Activated naive CD8-positive, alpha-beta T cell treated with anti-CD3 and anti-CD28 coated beads, Interleukin-2, amount 10 ng/mL, durations not matched to agents 7 days and 5 days (primary cell): Measurements from ENCODE around the gene KIF22. TPM values are rescaled to one million over a fixed set of nuclear protein-coding genes. Genes with fewer than 3 reads are reported as not detected.

Experiments used
- ATAC-seq: fragments of 150-1000 bp; cut with Tn5 transposase; one replicate; pipeline ENCODE4 v1.10.0; 2021; ENCODE audit warnings: low read depth, moderate library complexity
- POLR2A ChIA-PET: fragments of 350-600 bp; sonication (Branson Sonifier 250); formaldehyde crosslinking; loops from one replicate; lab custom pipeline; 2021; ENCODE audit warnings: antibody characterized with exemption; lab: Charles Lee
- DNase-seq: peaks from one replicate; pipeline ENCODE4 v3.0.0; 2021
- H3K27ac Mint-ChIP-seq: one replicate; pipeline ENCODE4 v1.8.0; 2022; ENCODE audit warnings: mild to moderate bottlenecking, mixed read lengths
- H3K27me3 Mint-ChIP-seq: one replicate; pipeline ENCODE4 v1.8.0; 2022; ENCODE audit warnings: mild to moderate bottlenecking, moderate library complexity, mixed read lengths
- H3K36me3 Mint-ChIP-seq: one replicate; pipeline ENCODE4 v1.8.0; 2021; ENCODE audit warnings: mild to moderate bottlenecking, mixed read lengths
- H3K4me1 Mint-ChIP-seq: one replicate; pipeline ENCODE4 v1.8.0; 2021; ENCODE audit warnings: mixed read lengths
- H3K4me3 Mint-ChIP-seq: one replicate; pipeline ENCODE4 v1.8.0; 2022; ENCODE audit warnings: mild to moderate bottlenecking, moderate library complexity, mixed read lengths
- H3K9me3 Mint-ChIP-seq: one replicate; pipeline ENCODE4 v1.8.0; 2021; ENCODE audit warnings: mixed read lengths
- total RNA-seq, 2 experiments: library from RNA; stranded (reverse); gene quantifications; one replicate each; pipeline ENCODE4 v1.2.3, GENCODE V29; 2021

KIF22 gene
- total RNA-seq, 2 experiments from 2014 or later = 191 to 199 TPM

GRCh38 chr16:29844575-29845331 is 54.2 kb downstream of the KIF22 start:
- POLR2A ChIA-PET = no interaction called here
- Mint-ChIP-seq H3K36me3 (peaks cover 13% of the 10 kb centered on the region), H3K27me3 (no peaks in the 10 kb centered on the region), H3K9me3 (no peaks in the 10 kb centered on the region), H3K27ac (peak overlapping the region; percentile 15), H3K4me3 (no peak overlapping the region), H3K4me1 (peaks cover 4% of the 10 kb centered on the region)
- DNase-seq = no peak
- ATAC-seq = no peak

GRCh38 chr16:29845656-29846055 is 55.1 kb downstream of the KIF22 start:
- ATAC-seq = no peak
- Mint-ChIP-seq H3K9me3 (no peaks in the 10 kb centered on the region), H3K4me3 (no peak overlapping the region), H3K27ac (no peak overlapping the region), H3K36me3 (peaks cover 19% of the 10 kb centered on the region), H3K4me1 (peaks cover 4% of the 10 kb centered on the region), H3K27me3 (no peaks in the 10 kb centered on the region)
- DNase-seq = no peak
- POLR2A ChIA-PET = interaction anchor here (1.2 kb wide), 1 partner anchor 36 kb away, joined by 3 read pairs; no protein-coding TSS in a partner anchor

- H3K4me1 Mint-ChIP-seq = peaks cover 4% of the 10 kb centered on the region
- H3K27me3 Mint-ChIP-seq = no peaks in the 10 kb centered on the region
- H3K36me3 Mint-ChIP-seq = peaks cover 17% of the 10 kb centered on the region
- DNase-seq (peak; percentile 89), ATAC-seq (peak; percentile 92)
- H3K4me3 Mint-ChIP-seq = no peak overlapping the region
- POLR2A ChIA-PET = interaction anchor here (0.7 to 2.5 kb wide), 13 partner anchors 21 to 157 kb away, joined by 3 to 25 read pairs (median 5); partner anchors contain the start of genes KIF22, MVP and PAGR1
- H3K27ac Mint-ChIP-seq = no peak overlapping the region
- H3K9me3 Mint-ChIP-seq = no peaks in the 10 kb centered on the region
Measured at GRCh38 chr16:29848420-29849297, 58.1 kb downstream of the KIF22 start.

- Mint-ChIP-seq H3K4me1 (peaks cover 4% of the 10 kb centered on the region), H3K9me3 (no peaks in the 10 kb centered on the region), H3K27ac (no peak overlapping the region), H3K27me3 (no peaks in the 10 kb centered on the region), H3K4me3 (no peak overlapping the region), H3K36me3 (peaks cover 17% of the 10 kb centered on the region)
- POLR2A ChIA-PET = interaction anchor here (0.9 to 2.3 kb wide), 3 partner anchors 29 to 146 kb away, joined by 5 to 25 read pairs (median 18); partner anchors contain the start of gene MVP
- no peak for ATAC-seq
- no peak for DNase-seq
Measured at GRCh38 chr16:29849505-29849904, 59.0 kb downstream of the KIF22 start.

- Mint-ChIP-seq H3K27me3 (no peaks in the 10 kb centered on the region), H3K27ac (no peak overlapping the region), H3K36me3 (peaks cover 17% of the 10 kb centered on the region), H3K9me3 (no peaks in the 10 kb centered on the region), H3K4me1 (peaks cover 4% of the 10 kb centered on the region), H3K4me3 (no peak overlapping the region)
- POLR2A ChIA-PET = interaction anchor here (1.2 kb wide), 1 partner anchor 34 kb away, joined by 3 read pairs; no protein-coding TSS in a partner anchor
- DNase-seq (no peak), ATAC-seq (no peak)
Measured at GRCh38 chr16:29850998-29851397, 60.4 kb downstream of the KIF22 start.

- Mint-ChIP-seq H3K27ac (no peak overlapping the region), H3K4me1 (peaks cover 4% of the 10 kb centered on the region), H3K4me3 (no peak overlapping the region), H3K9me3 (no peaks in the 10 kb centered on the region), H3K27me3 (no peaks in the 10 kb centered on the region), H3K36me3 (peaks cover 15% of the 10 kb centered on the region)
- POLR2A ChIA-PET = no interaction called here
- no peak for ATAC-seq
- DNase-seq = no peak
Measured at GRCh38 chr16:29852654-29853053, 62.1 kb downstream of the KIF22 start.

- no peak for DNase-seq
- Mint-ChIP-seq H3K4me3 (no peak overlapping the region), H3K27me3 (no peaks in the 10 kb centered on the region), H3K9me3 (no peaks in the 10 kb centered on the region), H3K4me1 (no peaks in the 10 kb centered on the region), H3K27ac (no peak overlapping the region), H3K36me3 (peaks cover 19% of the 10 kb centered on the region)
- no peak for ATAC-seq
- POLR2A ChIA-PET = interaction anchor here (1.0 kb wide), 1 partner anchor 42 kb away, joined by 3 read pairs; the partner anchor contains the start of gene PRRT2
Measured at GRCh38 chr16:29854520-29855100, 64.1 kb downstream of the KIF22 start.

Other genes starting within 250 kb of the KIF22 start
- gene SPN, start 127.5 kb upstream of the KIF22 start, total RNA-seq = 100 to 1,000 TPM; 255 to 263 TPM
- 10 to 100 TPM in 1 of 2 experiments, 1 to 10 TPM in 1; 7.4 to 10.0 TPM for gene QPRT, start 111.6 kb upstream of the KIF22 start, total RNA-seq
- 10 to 100 TPM; 84.2 to 88.0 TPM for gene C16orf54, start 44.8 kb upstream of the KIF22 start, total RNA-seq
- not detected for gene ZG16, start 12.5 kb upstream of the KIF22 start, total RNA-seq
- gene MAZ, start 15.8 kb downstream of the KIF22 start, total RNA-seq = 100 to 1,000 TPM; 395 to 418 TPM
- 1 to 10 TPM; 2.2 to 2.3 TPM for gene PRRT2, start 21.4 kb downstream of the KIF22 start, total RNA-seq
- gene PAGR1, start 25.4 kb downstream of the KIF22 start, total RNA-seq = 10 to 100 TPM; 29.8 to 34.3 TPM
- 100 to 1,000 TPM; 130 to 136 TPM for gene MVP, start 29.7 kb downstream of the KIF22 start, total RNA-seq
- gene CDIPT, start 72.5 kb downstream of the KIF22 start, total RNA-seq = 10 to 100 TPM; 65.0 to 74.7 TPM
- gene SEZ6L2, start 108.8 kb downstream of the KIF22 start, total RNA-seq = not detected
- under 1 TPM in 1 of 2 experiments, not detected in 1; 0.42 TPM for gene ASPHD1, start 109.7 kb downstream of the KIF22 start, total RNA-seq
- 10 to 100 TPM; 49.7 to 50.0 TPM for gene KCTD13, start 135.5 kb downstream of the KIF22 start, total RNA-seq
- 10 to 100 TPM; 67.8 to 74.5 TPM for gene TMEM219, start 171.3 kb downstream of the KIF22 start, total RNA-seq
- gene TAOK2, start 183.1 kb downstream of the KIF22 start, total RNA-seq = 10 to 100 TPM; 51.6 to 53.4 TPM
- gene HIRIP3, start 204.9 kb downstream of the KIF22 start, total RNA-seq = 10 to 100 TPM; 35.1 to 37.3 TPM
- gene INO80E, start 205.5 kb downstream of the KIF22 start, total RNA-seq = 100 to 1,000 TPM; 113 to 118 TPM
- not detected for gene DOC2A, start 220.3 kb downstream of the KIF22 start, total RNA-seq
- not detected for gene C16orf92, start 232.4 kb downstream of the KIF22 start, total RNA-seq
- 1 to 10 TPM; 3.9 to 5.5 TPM for gene TLCD3B, start 240.5 kb downstream of the KIF22 start, total RNA-seq